GM12878 (cell line): ENCODE measurements around the gene FKBP8. TPM values are rescaled to one million over a fixed set of nuclear protein-coding genes. Genes with fewer than 3 reads are reported as not detected.

Source experiments
- ATAC-seq: fragments of 200-7000 bp; cut with Tn5 transposase; 3 replicates; pipeline ENCODE4 v1.9.1; 2020; ENCODE audit warnings: mild to moderate bottlenecking, moderate library complexity
- BruUV-seq: library from RNA; stranded (reverse); fragments of 400-500 nt; replicated peaks from 2 replicates; lab custom pipeline; 2021; lab: Mats Ljungman, UMichigan
- CTCF ChIA-PET: fragments of 300-600 bp; sonication (Branson Sonifier 250); formaldehyde crosslinking; extraction: SDS; loops from one replicate; lab custom pipeline; 2021; ENCODE audit warnings: inconsistent platforms; lab: Yijun Ruan, JAX
- POLR2A ChIA-PET: fragments of 350-600 bp; formaldehyde crosslinking; extraction: SDS; loops from one replicate; lab custom pipeline; 2021; ENCODE audit warnings: inconsistent platforms; lab: Charles Lee
- RAD21 ChIA-PET: fragments of 300-600 bp; sonication (Branson Sonifier 250); formaldehyde crosslinking; loops from one replicate; lab custom pipeline; 2023; ENCODE audit warnings: antibody characterized with exemption; ENCODE audit not compliant: unreplicated experiment; lab: Charles Lee
- SMC1A ChIA-PET: fragments of 300-600 bp; sonication (Branson Sonifier 250); formaldehyde crosslinking; loops from one replicate; lab custom pipeline; 2023; ENCODE audit not compliant: unreplicated experiment, uncharacterized antibody; lab: Charles Lee
- DNase-seq: peaks from one replicate; pipeline ENCODE4 v3.0.0-alpha.2; 2011; ENCODE audit warnings: low read depth, low spot score
- FAIRE-seq: peaks from 3 replicates; lab custom pipeline; 2011; peaks lifted over from hg19 to GRCh38; lab: Jason Lieb, UNC
- H2AFZ ChIP-seq: 2 replicates; pipeline ENCODE4 v1.6.0; 2011; ENCODE audit warnings: low read depth, low read length, control low read depth; ENCODE audit not compliant: control insufficient read depth
- H3K27ac ChIP-seq: 2 replicates; pipeline ENCODE4 v1.5.1; 2011; ENCODE audit warnings: control low read depth; ENCODE audit not compliant: control insufficient read depth, insufficient read depth
- H3K27me3 ChIP-seq, 2 experiments: replicated peaks in 1 of 2; 2 replicates each; pipeline versions ENCODE4 v1.6.0 to v1.6.1; 2011; ENCODE audit warnings: low read length in 1 of 2; ENCODE audit not compliant: control insufficient read depth in 2 of 2, insufficient read depth in 2 of 2
- H3K36me3 ChIP-seq, 2 experiments: 2 replicates each; pipeline ENCODE4 v1.5.1; 2011; ENCODE audit warnings: low read length in 1 of 2; ENCODE audit not compliant: control insufficient read depth in 2 of 2, insufficient read depth in 2 of 2
- H3K4me1 ChIP-seq: 2 replicates; pipeline ENCODE4 v1.6.1; 2011; ENCODE audit warnings: mild to moderate bottlenecking, low read length, moderate library complexity, mixed read lengths; ENCODE audit not compliant: control insufficient read depth, insufficient read depth
- H3K4me2 ChIP-seq: 2 replicates; pipeline ENCODE4 v1.6.0; 2011; ENCODE audit warnings: control low read depth; ENCODE audit not compliant: control insufficient read depth, insufficient read depth
- H3K4me3 ChIP-seq: fragments of 200-600 bp; sonication (generic); 2 replicates; pipeline ENCODE4 v1.5.1; 2016
- H3K79me2 ChIP-seq: 2 replicates; pipeline ENCODE4 v1.6.0; 2011; ENCODE audit warnings: low read length; ENCODE audit not compliant: control insufficient read depth, insufficient read depth
- H3K9ac ChIP-seq: 2 replicates; pipeline ENCODE4 v1.8.0; 2011; ENCODE audit warnings: low read length, control low read depth, mixed read lengths; ENCODE audit not compliant: control insufficient read depth, insufficient read depth
- H3K9me3 ChIP-seq: replicated peaks from 3 replicates; pipeline ENCODE4 v1.5.1; 2011; ENCODE audit warnings: mild to moderate bottlenecking, low read length; ENCODE audit not compliant: control insufficient read depth, insufficient read depth
- H4K20me1 ChIP-seq: 2 replicates; pipeline ENCODE4 v1.6.0; 2011; ENCODE audit not compliant: control insufficient read depth, insufficient read depth
- BACH1 ChIP-seq: fragments of 450-650 bp; IDR thresholded peaks from 2 replicates; pipeline ENCODE4 v1.6.1; 2017; ENCODE audit warnings: mild to moderate bottlenecking, borderline replicate concordance
- CBX5 ChIP-seq: sonication (generic); IDR thresholded peaks from 2 replicates; pipeline ENCODE4 v1.6.1; 2016; ENCODE audit warnings: low read depth, moderate library complexity, mild to moderate bottlenecking, inconsistent platforms
- IKZF2 ChIP-seq, 2 experiments: fragments of 450-650 bp; IDR thresholded peaks; 2 replicates each; pipeline ENCODE4 v1.6.1; 2017; ENCODE audit warnings: mild to moderate bottlenecking in 2 of 2, moderate library complexity in 2 of 2
- RELB ChIP-seq: fragments of 450-650 bp; IDR thresholded peaks from 2 replicates; pipeline ENCODE4 v1.6.1; 2017; ENCODE audit warnings: low read depth, mild to moderate bottlenecking, moderate library complexity
- SREBF2 ChIP-seq: IDR thresholded peaks from 2 replicates; pipeline ENCODE4 v1.6.1; 2012; ENCODE audit warnings: mild to moderate bottlenecking, low read length
- SUPT20H ChIP-seq: IDR thresholded peaks from 2 replicates; pipeline ENCODE4 v1.6.1; 2011; ENCODE audit warnings: low read depth, mild to moderate bottlenecking, low read length, moderate library complexity, borderline replicate concordance; ENCODE audit not compliant: control insufficient read depth
- WRNIP1 ChIP-seq: IDR thresholded peaks from 2 replicates; pipeline ENCODE4 v1.6.1; 2011; ENCODE audit warnings: low read depth, low read length, improper control_type of control experiment, borderline replicate concordance
- ZBED1 ChIP-seq: IDR thresholded peaks from 2 replicates; pipeline ENCODE4 v1.6.1; 2016; ENCODE audit warnings: borderline replicate concordance
- WGBS: methylation state at CpG from one replicate; pipeline ENCODE4 v1.1.6; 2016; ENCODE audit warnings: low lambda C conversion rate; ENCODE audit not compliant: insufficient replicate concordance, insufficient coverage; ENCODE audit errors: missing lambda C conversion rate; 5-methylcytosine and 5-hydroxymethylcytosine counted together
- in situ Hi-C: fragments of 300-500 bp; cut with MboI; formaldehyde crosslinking; loops from 9 replicates; pipeline ENCODE4 v1.14.3; 2018; ENCODE audit warnings: mixed read lengths
- intact Hi-C: fragments of 100-400 bp; cut with micrococcal nuclease; formaldehyde crosslinking; loops from one replicate; pipeline ENCODE4 v1.14.2; 2022; ENCODE audit not compliant: unreplicated experiment
- polyA plus RNA-seq, 11 experiments: library from polyadenylated mRNA; depleted of rRNA in 4 of 11; unstranded in 6 of 11; stranded (reverse) in 5 of 11; fragments of >200 nt; fragmentation: Nextera tagmentation in 4 of 11; fragmentation: Illumina TruSeq in 1 of 11; extraction: Ambion mirVana in 4 of 11; extraction: Trizol in 1 of 11; gene quantifications; 1 replicate in 1 of 11; 2 replicates in 10 of 11; pipeline versions ENCODE4 v1.2.1 to v1.2.3, GENCODE V29; 2011 to 2016; ENCODE audit warnings: inconsistent platforms in 2 of 11, missing spikeins in 2 of 11, low read depth in 1 of 11
- total RNA-seq, 4 experiments: library from RNA; depleted of rRNA in 3 of 4; stranded (reverse); fragments of >200 nt in 3 of 4; fragmentation: Illumina TruSeq in 1 of 4; extraction: Trizol in 1 of 4; gene quantifications; 2 replicates each; pipeline versions ENCODE4 v1.2.1 to v1.2.3, GENCODE V29; 2013 to 2021

Gene FKBP8
- total and polyA plus RNA-seq, 10 of the 15 experiments (the other 5 are each of a cell fraction or from before 2014, with no cell fraction given) = 0.13 to 205 (median 95.4) TPM

GRCh38 chr19:18506101-18506930 lies 37.1 kb downstream of the FKBP8 start:
- H2AFZ ChIP-seq = no peak overlapping the region
- H4K20me1 ChIP-seq = peaks cover 24% of the 10 kb centered on the region
- TF ChIP-seq SREBF2 (no peak), RELB (no peak), ZBED1 (no peak), IKZF2 (IDR thresholded peaks at IDR 0.05) (no peak), BACH1 (no peak), WRNIP1 (no peak), CBX5 (no peak), SUPT20H (no peak)
- FAIRE-seq = no peak
- ChIA-PET POLR2A (no interaction called here), CTCF (interaction anchor here (1.4 to 1.6 kb wide), 2 partner anchors 11 to 13 kb away, joined by 4 to 11 read pairs; no protein-coding TSS in a partner anchor), SMC1A (no interaction called here), RAD21 (interaction anchor here (1.1 kb wide), 1 partner anchor 9 kb away, joined by 3 read pairs; no protein-coding TSS in a partner anchor)
- ATAC-seq = no peak
- H3K27me3 ChIP-seq = no peaks in the 10 kb centered on the region
- WGBS = 74% methylated on average over 19 of the region's 19 CpGs
- peaks cover 2 to 4% of the 10 kb centered on the region in 2 experiments; a peak in 3 of 4 replicates for H3K36me3 ChIP-seq
- H3K9me3 ChIP-seq = no peaks in the 10 kb centered on the region
- DNase-seq = no peak
- H3K9ac ChIP-seq = no peak overlapping the region
- H3K79me2 ChIP-seq = peaks cover 87% of the 10 kb centered on the region
- H3K4me2 ChIP-seq = no peak overlapping the region
- BruUV-seq = no TSS peak
- H3K4me1 ChIP-seq = peaks cover 31% of the 10 kb centered on the region
- H3K4me3 ChIP-seq = no peak overlapping the region
- intact Hi-C loops = loop anchor here (5.0 kb wide), 1 partner anchor 34 kb away; no protein-coding TSS in a partner anchor
- in situ Hi-C loops = no loop called here
- H3K27ac ChIP-seq = no peak overlapping the region
